Measurements from ENCODE around the gene ZDHHC14.

ZDHHC14 gene

DNA sequence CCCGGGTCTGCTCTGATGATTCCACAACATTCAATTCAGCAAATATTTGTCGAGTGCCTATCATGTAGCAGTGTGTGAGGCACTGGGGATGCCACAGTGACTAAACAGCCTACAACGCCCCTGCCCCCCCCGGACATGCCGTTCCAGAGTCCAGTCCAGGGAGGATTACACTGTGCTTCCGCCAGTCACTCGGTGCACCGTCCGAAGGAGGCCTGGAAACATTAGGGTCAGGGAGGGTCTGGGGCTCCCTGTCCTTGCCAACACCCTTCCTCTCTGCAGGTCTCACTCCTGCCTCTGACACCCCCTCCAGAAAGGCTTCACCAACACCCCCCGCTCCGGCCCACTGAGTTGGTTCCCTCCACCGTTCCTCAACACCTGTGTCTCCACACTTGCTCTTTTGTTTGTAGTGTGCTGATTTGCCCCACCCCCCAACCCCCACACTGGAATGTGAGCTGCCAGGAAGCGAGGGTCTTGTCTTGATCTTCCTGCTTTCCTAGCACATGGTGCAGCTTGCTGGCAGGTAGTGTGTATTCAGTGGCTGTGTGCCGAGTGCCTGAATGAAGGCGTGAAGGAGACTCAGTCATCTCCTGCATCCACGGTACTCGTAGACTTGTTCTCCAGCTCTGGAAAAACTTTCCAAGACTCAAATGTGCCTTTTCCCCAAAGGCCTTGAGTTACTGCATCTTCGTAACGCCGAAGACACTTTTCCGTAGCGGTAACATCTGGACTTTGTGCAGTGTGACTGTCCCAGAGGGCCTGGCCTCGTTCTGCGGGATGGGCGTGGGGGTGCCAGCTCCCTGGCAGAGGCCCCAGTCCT, 150.4 kb downstream of the ZDHHC14 start:
- Mint-ChIP-seq H3K4me1 (ENCODE audit: low read depth) (peaks cover 50% of the 10 kb centered on the region), H3K27me3 (ENCODE audit: low read depth) (peaks cover 10% of the 10 kb centered on the region), H3K9me3 (no peaks in the 10 kb centered on the region), H3K36me3 (ENCODE audit: low read depth) (peaks cover 16% of the 10 kb centered on the region), H3K4me3 (no peak overlapping the region), H3K27ac (no peak overlapping the region)

DNA sequence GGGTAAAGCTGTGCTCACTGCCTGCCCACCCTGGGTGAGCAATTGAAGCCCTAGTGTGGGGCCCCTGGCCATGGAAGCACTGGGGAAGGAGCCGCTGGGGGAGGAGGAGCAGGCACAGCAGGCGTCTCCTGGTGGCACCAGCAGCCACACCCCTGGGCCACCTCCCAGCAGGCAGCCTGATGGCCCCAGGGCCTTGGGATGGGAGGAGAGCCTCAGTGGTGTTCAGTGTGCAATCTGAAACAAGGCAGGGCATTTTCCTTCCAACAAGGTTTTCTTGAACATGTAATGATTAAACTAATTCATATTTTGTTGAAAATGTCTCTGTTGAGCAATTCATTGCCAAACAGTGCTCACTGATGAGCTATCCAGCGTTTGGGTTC, 151.0 kb downstream of the ZDHHC14 start:
- Mint-ChIP-seq H3K9me3 (no peaks in the 10 kb centered on the region), H3K4me3 (no peak overlapping the region), H3K4me1 (ENCODE audit: low read depth) (peaks cover 49% of the 10 kb centered on the region), H3K27me3 (ENCODE audit: low read depth) (peaks cover 10% of the 10 kb centered on the region), H3K36me3 (ENCODE audit: low read depth) (peaks cover 16% of the 10 kb centered on the region), H3K27ac (no peak overlapping the region)

DNA sequence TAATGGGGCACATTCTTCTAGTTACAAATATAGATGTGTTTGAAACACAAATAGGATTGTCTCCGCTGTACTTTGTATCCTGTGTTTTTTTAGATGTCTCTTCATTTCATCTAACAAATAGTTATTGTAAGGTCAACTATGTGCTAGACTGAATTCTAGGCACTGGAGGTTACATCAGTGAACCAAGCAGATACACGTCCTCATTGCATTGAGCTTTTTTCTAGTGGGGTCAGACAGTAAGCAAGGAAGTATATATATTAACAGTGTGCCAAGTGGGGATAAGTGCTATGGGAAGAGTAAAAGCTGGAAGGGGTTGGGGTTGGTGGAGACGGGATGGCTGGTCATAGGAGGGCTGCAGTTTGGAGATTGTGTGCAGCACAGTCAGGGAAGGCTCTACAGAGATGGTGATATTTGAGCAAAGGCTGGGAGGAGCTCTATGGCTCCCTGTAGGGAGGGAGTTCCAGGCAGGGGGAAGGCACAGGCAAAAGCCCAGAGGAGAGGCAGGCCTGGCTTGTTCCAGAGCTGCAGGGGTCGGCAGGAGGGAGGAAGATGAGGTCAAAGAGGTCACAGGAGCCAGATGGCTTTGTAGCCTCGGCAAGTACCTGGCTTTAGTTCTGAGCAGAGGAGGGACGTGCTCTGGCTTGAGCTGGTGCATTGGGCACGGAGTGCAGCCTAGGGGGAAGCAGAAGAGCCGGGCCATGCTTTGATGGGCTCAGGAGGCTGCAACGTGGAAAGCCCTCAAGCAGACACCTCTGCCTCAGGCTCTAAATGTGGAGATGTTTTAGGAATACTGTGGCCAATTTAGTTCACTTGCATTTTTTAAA, 152.3 kb downstream of the ZDHHC14 start:
- H3K27ac Mint-ChIP-seq = peak overlapping the region; percentile 0
- H3K4me1 Mint-ChIP-seq (ENCODE audit: low read depth) = peaks cover 47% of the 10 kb centered on the region
- H3K9me3 Mint-ChIP-seq = no peaks in the 10 kb centered on the region

DNA sequence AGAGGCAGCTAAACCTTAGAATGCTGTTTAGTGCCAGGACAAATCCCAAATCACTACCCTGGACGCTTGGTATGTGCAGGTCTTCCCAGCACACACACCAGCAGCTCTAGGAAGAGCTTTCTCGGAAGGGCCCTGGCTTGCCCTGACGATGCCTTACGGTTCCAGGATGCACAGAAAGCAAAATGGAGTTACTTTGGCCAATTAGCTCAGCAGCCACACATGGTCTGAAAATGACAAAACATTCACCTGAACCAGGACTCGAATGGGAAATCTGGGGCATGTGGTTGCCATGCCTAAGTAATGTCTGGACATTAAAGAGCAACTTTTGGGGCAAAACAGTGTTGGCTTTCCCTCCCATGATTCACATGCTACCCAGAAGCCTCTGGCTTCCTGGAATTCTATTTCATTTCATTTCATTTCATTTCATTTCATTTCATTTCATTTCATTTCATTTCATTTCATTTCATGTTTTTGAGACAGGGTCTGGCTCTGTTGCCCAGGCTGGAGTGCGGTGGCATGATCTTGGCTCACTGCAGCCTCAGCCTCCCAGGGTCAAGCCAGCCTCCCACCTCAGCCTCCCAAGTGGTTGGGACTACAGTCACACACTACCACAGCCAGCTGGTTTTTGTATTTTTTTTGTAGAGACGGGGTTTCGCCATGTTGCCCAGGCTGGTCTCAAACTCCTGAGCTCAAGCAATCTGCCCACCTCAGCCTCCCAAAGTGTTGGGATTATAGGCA, 153.3 kb downstream of the ZDHHC14 start:
- H3K4me1 Mint-ChIP-seq (ENCODE audit: low read depth) = peaks cover 50% of the 10 kb centered on the region
- H3K27me3 Mint-ChIP-seq (ENCODE audit: low read depth) = peaks cover 17% of the 10 kb centered on the region
- H3K27ac Mint-ChIP-seq = no peak overlapping the region

More for the DNA sequence above, 152.3 kb downstream of the ZDHHC14 start:
- no peak overlapping the region for H3K4me3 Mint-ChIP-seq
- H3K27me3 Mint-ChIP-seq (ENCODE audit: low read depth) = peaks cover 10% of the 10 kb centered on the region
- peaks cover 16% of the 10 kb centered on the region for H3K36me3 Mint-ChIP-seq (ENCODE audit: low read depth)

DNA sequence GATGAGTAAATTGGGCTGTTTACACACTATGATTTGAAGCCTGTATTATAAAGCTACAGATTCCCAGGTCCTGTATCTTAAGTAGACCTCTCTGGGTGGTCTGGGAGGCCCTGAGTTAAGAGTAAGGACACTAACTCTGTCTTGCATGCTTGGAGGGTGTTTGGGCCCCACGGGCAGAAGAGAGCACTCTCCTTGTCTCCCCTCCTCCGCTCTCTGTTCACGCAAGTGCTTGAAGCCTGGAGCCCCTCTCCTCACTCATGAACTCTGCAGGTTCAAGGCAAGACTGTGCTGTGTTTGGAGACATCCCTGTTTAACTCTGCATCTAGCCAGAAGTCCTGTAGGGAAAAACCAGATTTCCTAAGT, 154.0 kb downstream of the ZDHHC14 start:
- no peaks in the 10 kb centered on the region for H3K9me3 Mint-ChIP-seq
- H3K27ac Mint-ChIP-seq = peak overlapping the region; percentile 87
- peaks cover 48% of the 10 kb centered on the region for H3K4me1 Mint-ChIP-seq (ENCODE audit: low read depth)
- H3K36me3 Mint-ChIP-seq (ENCODE audit: low read depth) = peaks cover 18% of the 10 kb centered on the region
- peaks cover 17% of the 10 kb centered on the region for H3K27me3 Mint-ChIP-seq (ENCODE audit: low read depth)
- H3K4me3 Mint-ChIP-seq = no peak overlapping the region

More for the DNA sequence above, 153.3 kb downstream of the ZDHHC14 start:
- H3K9me3 Mint-ChIP-seq = no peaks in the 10 kb centered on the region
- H3K36me3 Mint-ChIP-seq (ENCODE audit: low read depth) = peaks cover 20% of the 10 kb centered on the region
- no peak overlapping the region for H3K4me3 Mint-ChIP-seq

DNA sequence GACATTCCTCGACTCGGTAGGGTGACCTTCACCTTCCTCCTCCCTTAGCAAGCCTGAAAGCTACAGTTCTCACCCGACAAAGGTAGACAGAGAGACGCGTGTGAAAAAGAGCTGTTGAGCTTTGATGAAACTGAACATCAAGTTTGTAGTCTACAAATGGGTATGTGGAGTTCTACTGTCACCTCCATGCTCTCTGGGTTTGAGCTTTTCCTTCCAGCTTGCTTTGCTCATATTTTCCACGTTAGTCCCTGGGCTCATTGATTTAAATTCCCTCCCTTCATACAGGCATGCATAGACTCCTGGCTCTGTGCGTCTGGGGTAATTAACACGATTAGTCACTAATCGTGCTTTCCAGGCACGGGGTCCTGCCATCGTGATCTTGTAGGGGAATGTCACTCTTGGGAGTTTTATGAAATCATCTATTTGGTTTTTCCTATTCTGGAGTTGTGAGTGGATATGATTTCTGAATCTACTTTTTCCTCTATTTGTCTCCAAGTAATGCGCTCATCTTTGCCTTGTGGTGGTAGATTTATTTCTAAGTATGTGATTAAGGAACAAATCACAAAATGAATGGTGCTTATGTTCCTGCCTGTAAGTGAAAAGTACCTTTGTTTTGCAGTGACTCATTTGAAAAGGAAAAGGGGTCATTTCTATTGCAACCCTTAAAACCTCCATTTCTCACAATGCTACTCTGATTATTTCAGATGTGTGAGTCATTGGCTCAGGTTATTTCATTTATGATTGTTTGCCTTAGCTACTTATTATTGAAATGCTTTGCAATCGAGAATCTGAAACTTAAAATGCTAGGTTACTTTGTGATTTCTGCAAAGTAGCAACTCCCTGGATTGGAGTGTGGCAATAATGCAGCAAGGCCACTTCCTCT, 154.6 kb downstream of the ZDHHC14 start:
- H3K9me3 Mint-ChIP-seq = no peaks in the 10 kb centered on the region
- peaks cover 17% of the 10 kb centered on the region for H3K27me3 Mint-ChIP-seq (ENCODE audit: low read depth)
- H3K4me1 Mint-ChIP-seq (ENCODE audit: low read depth) = peaks cover 45% of the 10 kb centered on the region
- H3K36me3 Mint-ChIP-seq (ENCODE audit: low read depth) = peaks cover 18% of the 10 kb centered on the region
- H3K27ac Mint-ChIP-seq = peak overlapping the region; percentile 87
- H3K4me3 Mint-ChIP-seq = peak overlapping the region; percentile 41

DNA sequence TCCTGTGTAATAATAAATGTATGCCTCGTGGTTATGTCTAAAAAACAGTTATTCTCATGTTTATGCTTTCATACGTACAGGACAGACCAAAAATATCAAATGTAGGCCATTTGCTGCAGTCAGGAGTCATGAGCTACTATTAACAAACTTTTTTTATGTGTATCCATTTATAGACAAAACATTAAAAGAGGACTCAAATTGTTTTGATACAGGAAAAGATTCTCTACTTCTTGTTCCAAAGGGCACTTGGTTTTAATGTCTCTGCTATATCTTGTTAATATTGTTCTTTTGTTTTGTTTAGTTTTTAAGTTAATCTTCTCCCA, 155.2 kb downstream of the ZDHHC14 start:
- Mint-ChIP-seq H3K27me3 (ENCODE audit: low read depth) (peaks cover 17% of the 10 kb centered on the region), H3K36me3 (ENCODE audit: low read depth) (peaks cover 18% of the 10 kb centered on the region), H3K4me3 (peak overlapping the region; percentile 41), H3K27ac (peak overlapping the region; percentile 87), H3K9me3 (no peaks in the 10 kb centered on the region), H3K4me1 (ENCODE audit: low read depth) (peaks cover 45% of the 10 kb centered on the region)

DNA sequence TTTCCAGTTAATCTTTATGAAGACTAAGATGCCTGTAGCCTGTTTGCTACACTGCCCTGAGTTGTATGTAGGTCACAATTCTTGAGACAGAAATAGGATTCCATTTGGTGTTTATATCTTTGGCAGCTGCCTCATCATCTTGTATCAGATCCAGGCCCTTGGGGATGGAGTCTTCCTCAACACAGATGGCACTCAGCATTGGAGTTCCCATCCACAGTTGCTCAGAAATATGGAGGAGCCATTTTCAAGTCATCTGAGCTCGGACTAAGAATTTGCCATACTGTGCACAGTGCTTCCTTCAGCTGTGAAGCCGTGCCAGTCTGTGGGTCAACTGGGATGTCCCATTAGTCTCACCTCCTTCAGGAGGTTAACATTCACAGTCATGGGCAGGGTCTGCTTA, 156.6 kb downstream of the ZDHHC14 start:
- Mint-ChIP-seq H3K36me3 (ENCODE audit: low read depth) (peaks cover 22% of the 10 kb centered on the region), H3K4me3 (no peak overlapping the region), H3K9me3 (no peaks in the 10 kb centered on the region), H3K4me1 (ENCODE audit: low read depth) (peaks cover 45% of the 10 kb centered on the region), H3K27me3 (ENCODE audit: low read depth) (peaks cover 13% of the 10 kb centered on the region), H3K27ac (peak overlapping the region; percentile 53)

DNA sequence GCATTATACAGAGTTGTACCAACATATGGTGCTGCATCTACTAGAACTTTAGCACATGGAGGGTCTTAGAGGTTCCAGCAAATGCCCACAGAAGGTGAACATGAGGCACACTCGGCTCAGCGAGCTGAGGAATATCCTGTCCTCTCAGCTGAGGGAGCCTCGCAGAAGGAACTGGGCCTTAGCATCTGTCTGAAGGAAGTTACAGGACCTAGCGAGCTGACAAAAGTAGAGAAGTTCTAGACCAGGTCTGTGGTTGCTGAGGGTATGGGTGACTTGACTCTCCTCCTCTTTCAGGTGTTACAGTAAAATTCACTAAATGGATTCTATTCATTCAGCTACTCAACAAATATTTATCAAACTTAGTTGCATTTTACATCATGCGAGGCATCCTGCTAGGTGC, 157.2 kb downstream of the ZDHHC14 start:
- no peaks in the 10 kb centered on the region for H3K9me3 Mint-ChIP-seq
- peaks cover 20% of the 10 kb centered on the region for H3K36me3 Mint-ChIP-seq (ENCODE audit: low read depth)
- peaks cover 43% of the 10 kb centered on the region for H3K4me1 Mint-ChIP-seq (ENCODE audit: low read depth)
- peaks cover 10% of the 10 kb centered on the region for H3K27me3 Mint-ChIP-seq (ENCODE audit: low read depth)
- H3K4me3 Mint-ChIP-seq = no peak overlapping the region
- H3K27ac Mint-ChIP-seq = peak overlapping the region; percentile 71

DNA sequence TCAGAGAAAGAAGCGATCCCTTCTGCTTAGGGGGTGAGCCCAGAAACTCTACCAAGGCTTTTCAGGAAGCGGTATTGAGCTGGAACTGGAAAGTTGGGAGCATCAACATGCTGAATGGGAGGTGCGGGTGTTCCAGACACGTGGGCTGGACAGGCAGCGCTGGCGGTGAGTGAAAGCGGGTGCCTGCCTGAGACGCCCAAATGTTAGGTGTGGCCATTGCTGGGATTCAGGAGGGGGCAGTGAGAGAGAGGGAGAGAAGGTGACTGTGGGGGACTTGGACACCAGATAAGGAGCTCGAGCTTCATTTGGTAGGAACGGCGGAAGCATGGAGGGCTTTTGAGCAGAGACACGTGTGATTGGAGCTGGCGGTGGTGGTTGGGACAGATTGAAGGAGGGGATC, 157.7 kb downstream of the ZDHHC14 start:
- no peak overlapping the region for H3K4me3 Mint-ChIP-seq
- no peaks in the 10 kb centered on the region for H3K9me3 Mint-ChIP-seq
- H3K27me3 Mint-ChIP-seq (ENCODE audit: low read depth) = peaks cover 7% of the 10 kb centered on the region
- H3K36me3 Mint-ChIP-seq (ENCODE audit: low read depth) = peaks cover 21% of the 10 kb centered on the region
- peak overlapping the region; percentile 71 for H3K27ac Mint-ChIP-seq
- peaks cover 39% of the 10 kb centered on the region for H3K4me1 Mint-ChIP-seq (ENCODE audit: low read depth)

DNA sequence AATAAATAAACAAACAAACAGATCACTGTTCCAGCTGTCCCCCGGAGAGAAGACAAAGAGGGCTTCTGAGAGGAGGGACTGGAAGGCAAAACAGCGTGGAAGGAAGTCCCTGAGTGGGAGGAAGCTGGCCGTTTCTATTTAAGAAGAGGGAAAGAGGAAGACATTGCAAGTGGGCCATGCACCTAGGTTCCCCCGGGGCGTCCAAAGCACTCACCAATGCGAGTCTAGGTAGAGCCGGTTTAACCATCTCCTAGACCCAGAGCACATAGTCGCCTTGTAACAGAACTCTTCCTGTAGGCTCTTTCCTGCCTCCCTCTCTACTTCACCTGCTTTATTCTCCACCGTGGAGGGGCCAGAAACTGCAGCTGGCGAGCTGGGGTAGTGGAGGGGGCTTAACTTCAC, 158.4 kb downstream of the ZDHHC14 start:
- Mint-ChIP-seq H3K4me1 (ENCODE audit: low read depth) (peaks cover 39% of the 10 kb centered on the region), H3K4me3 (no peak overlapping the region), H3K9me3 (no peaks in the 10 kb centered on the region), H3K27me3 (ENCODE audit: low read depth) (peaks cover 7% of the 10 kb centered on the region), H3K27ac (no peak overlapping the region), H3K36me3 (ENCODE audit: low read depth) (peaks cover 21% of the 10 kb centered on the region)

DNA sequence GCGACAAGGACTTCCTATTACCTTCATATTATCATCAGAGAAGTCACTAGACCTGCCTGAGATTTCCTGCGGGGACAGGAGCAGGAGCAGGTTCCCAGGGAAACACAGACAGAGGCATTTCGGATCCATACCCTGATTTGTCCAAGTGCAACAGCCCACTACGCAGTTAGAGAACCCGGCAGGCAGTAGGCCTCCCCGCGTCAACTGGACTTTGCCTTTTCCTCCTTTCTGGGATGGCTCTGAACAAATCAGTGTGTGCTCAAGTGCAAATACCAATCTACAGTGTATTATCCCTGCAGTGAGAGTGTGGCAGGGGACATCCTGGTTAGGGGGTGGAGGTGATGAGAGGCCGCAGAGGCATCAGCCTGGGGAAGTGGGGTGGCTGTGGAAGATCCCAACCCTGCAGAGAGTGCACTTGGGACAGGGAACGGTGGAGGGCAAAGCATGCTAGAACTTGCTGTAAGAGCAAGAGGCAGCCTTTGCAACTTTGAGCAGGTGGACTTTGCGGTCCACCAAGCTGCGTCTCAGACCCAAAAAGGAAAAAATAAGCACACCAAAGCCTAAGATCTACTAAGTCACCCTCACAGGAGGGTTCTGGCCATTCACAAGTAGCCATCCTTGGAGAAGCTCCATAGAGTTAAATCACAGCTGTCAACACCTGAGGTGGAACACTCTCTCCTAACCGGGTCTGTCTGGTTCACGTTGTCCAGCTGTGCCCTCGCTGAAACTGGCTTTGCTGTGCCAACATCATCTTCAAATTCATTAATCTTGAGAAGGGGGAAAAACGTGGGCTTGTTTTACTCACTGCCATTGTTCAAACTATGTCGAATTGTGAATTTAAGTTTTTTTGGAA, 159.1 kb downstream of the ZDHHC14 start:
- Mint-ChIP-seq H3K9me3 (no peaks in the 10 kb centered on the region), H3K27ac (no peak overlapping the region), H3K4me3 (no peak overlapping the region), H3K27me3 (ENCODE audit: low read depth) (peaks cover 7% of the 10 kb centered on the region), H3K4me1 (ENCODE audit: low read depth) (peaks cover 36% of the 10 kb centered on the region), H3K36me3 (ENCODE audit: low read depth) (peaks cover 21% of the 10 kb centered on the region)
